Mesenchymal stem cell (in vitro differentiated cells and primary cell): ENCODE measurements around the gene CEP112.
"Not testable (repeated sequence)": the region's sequence is repeated elsewhere in the genome, so short reads cannot be mapped to it uniquely, and the experiment has no call there.

Experiments
- DNase-seq: peaks from one replicate; pipeline ENCODE4 v3.0.0-alpha.2; 2013
- H2AFZ ChIP-seq: one replicate; pipeline ENCODE4 v1.6.1; 2013; ENCODE audit warnings: low read depth, mild to moderate bottlenecking, control low read depth, inconsistent platforms, low read length, moderate library complexity
- H2AK5ac ChIP-seq: 2 replicates; pipeline ENCODE4 v1.6.1; 2013; ENCODE audit warnings: low read length, moderate library complexity, mild to moderate bottlenecking, inconsistent platforms; ENCODE audit not compliant: severe bottlenecking
- H2BK120ac ChIP-seq: one replicate; pipeline ENCODE4 v1.6.1; 2013; ENCODE audit warnings: low read depth, mild to moderate bottlenecking, inconsistent platforms, low read length, moderate library complexity
- H2BK12ac ChIP-seq, 2 experiments: one replicate each; pipeline ENCODE4 v1.6.1; 2013; ENCODE audit warnings: inconsistent platforms in 2 of 2, low read length in 2 of 2, mild to moderate bottlenecking in 2 of 2, moderate library complexity in 2 of 2, control low read depth in 1 of 2
- H2BK15ac ChIP-seq: one replicate; pipeline ENCODE4 v1.6.1; 2013; ENCODE audit warnings: mild to moderate bottlenecking, low read depth, inconsistent platforms; ENCODE audit not compliant: poor library complexity, severe bottlenecking
- H2BK5ac ChIP-seq: 2 replicates; pipeline ENCODE4 v1.6.1; 2013; ENCODE audit warnings: low read depth, mild to moderate bottlenecking, low read length, control low read depth, inconsistent platforms; ENCODE audit not compliant: poor library complexity, severe bottlenecking
- H3K14ac ChIP-seq, 2 experiments: one replicate each; pipeline ENCODE4 v1.6.1; 2013; ENCODE audit warnings: inconsistent platforms in 2 of 2, low read length in 2 of 2, control low read depth in 1 of 2, mild to moderate bottlenecking in 1 of 2, moderate library complexity in 1 of 2
- H3K18ac ChIP-seq, 2 experiments: one replicate each; pipeline ENCODE4 v1.6.1; 2013; ENCODE audit warnings: inconsistent platforms in 2 of 2, low read length in 2 of 2, control low read depth in 1 of 2, low read depth in 1 of 2, mild to moderate bottlenecking in 1 of 2
- H3K23ac ChIP-seq, 2 experiments: one replicate each; pipeline ENCODE4 v1.6.1; 2013; ENCODE audit warnings: inconsistent platforms in 2 of 2, low read length in 2 of 2, mild to moderate bottlenecking in 2 of 2, moderate library complexity in 2 of 2, control low read depth in 1 of 2
- H3K27ac ChIP-seq: 2 replicates; pipeline ENCODE4 v1.5.1; 2013; ENCODE audit warnings: mild to moderate bottlenecking, moderate library complexity, low read length, control low read depth, inconsistent platforms; ENCODE audit not compliant: poor library complexity, severe bottlenecking
- H3K27me3 ChIP-seq, 2 experiments: 2 replicates each; pipeline versions ENCODE4 v1.6.1 to v1.7.0; 2013; ENCODE audit warnings: low read length in 2 of 2, mild to moderate bottlenecking in 2 of 2, moderate library complexity in 2 of 2, control low read depth in 1 of 2, inconsistent platforms in 1 of 2; ENCODE audit not compliant: control insufficient read depth in 1 of 2, insufficient read depth in 1 of 2
- H3K36me3 ChIP-seq, 2 experiments: 2 replicates each; pipeline versions ENCODE4 v1.6.1 to v1.7.0; 2013; ENCODE audit warnings: low read length in 2 of 2, control low read depth in 1 of 2, inconsistent platforms in 1 of 2, low read depth in 1 of 2, mild to moderate bottlenecking in 1 of 2; ENCODE audit not compliant: insufficient read depth in 2 of 2, control insufficient read depth in 1 of 2
- H3K4ac ChIP-seq, 2 experiments: one replicate each; pipeline ENCODE4 v1.6.1; 2013; ENCODE audit warnings: inconsistent platforms in 2 of 2, low read length in 2 of 2, mild to moderate bottlenecking in 2 of 2, moderate library complexity in 2 of 2, control low read depth in 1 of 2, low read depth in 1 of 2
- H3K4me1 ChIP-seq: 2 replicates; pipeline ENCODE4 v1.6.1; 2013; ENCODE audit warnings: low read depth, low read length, control low read depth; ENCODE audit not compliant: control insufficient read depth, insufficient read depth
- H3K4me2 ChIP-seq: 2 replicates; pipeline ENCODE4 v1.6.1; 2013; ENCODE audit warnings: low read length, mild to moderate bottlenecking, inconsistent platforms; ENCODE audit not compliant: poor library complexity, severe bottlenecking
- H3K4me3 ChIP-seq, 2 experiments: 2 replicates each; pipeline versions ENCODE4 v1.5.1 to v1.7.0; 2013; ENCODE audit warnings: low read length in 2 of 2, mild to moderate bottlenecking in 2 of 2, control low read depth in 1 of 2, low read depth in 1 of 2; ENCODE audit not compliant: insufficient read depth in 1 of 2
- H3K79me1 ChIP-seq: replicated peaks from 2 replicates; pipeline ENCODE4 v1.6.1; 2013; ENCODE audit warnings: mild to moderate bottlenecking, control low read depth, low read length, inconsistent platforms; ENCODE audit not compliant: poor library complexity, severe bottlenecking
- H3K9ac ChIP-seq: 2 replicates; pipeline ENCODE4 v1.7.0; 2013; ENCODE audit warnings: mild to moderate bottlenecking, low read length, moderate library complexity
- H3K9me3 ChIP-seq: 2 replicates; pipeline ENCODE4 v1.7.0; 2013; ENCODE audit warnings: mild to moderate bottlenecking, low read length; ENCODE audit not compliant: control insufficient read depth
- H4K8ac ChIP-seq: one replicate; pipeline ENCODE4 v1.6.1; 2013; ENCODE audit warnings: inconsistent platforms, mild to moderate bottlenecking, low read length, moderate library complexity
- H4K91ac ChIP-seq: one replicate; pipeline ENCODE4 v1.6.1; 2013; ENCODE audit warnings: mild to moderate bottlenecking, low read length, inconsistent platforms
- WGBS: methylation state at CpG from one replicate; pipeline ENCODE4 v1.1.7; 2013; ENCODE audit warnings: mixed read lengths; 5-methylcytosine and 5-hydroxymethylcytosine counted together

CEP112 gene

GRCh38 chr17:66087073-66087472, 104.9 kb downstream of the CEP112 start:
- peaks cover 14% of the 10 kb centered on the region for H3K79me1 ChIP-seq
- no peak overlapping the region for H3K23ac ChIP-seq
- no peak overlapping the region for H2BK12ac ChIP-seq
- no peaks in the 10 kb centered on the region for H3K27me3 ChIP-seq
- no peak overlapping the region for H3K14ac ChIP-seq
- H3K4me1 ChIP-seq = no peaks in the 10 kb centered on the region
- H2BK5ac ChIP-seq = no peak overlapping the region
- H3K9ac ChIP-seq = peak overlapping the region; percentile 66
- no peak overlapping the region for H3K27ac ChIP-seq
- H3K4me2 ChIP-seq = no peak overlapping the region
- DNase-seq = no peak
- H3K9me3 ChIP-seq = peaks cover 26% of the 10 kb centered on the region
- H2BK120ac ChIP-seq = no peak overlapping the region
- H3K18ac ChIP-seq = no peak overlapping the region
- peaks cover 0 to 11% of the 10 kb centered on the region in 2 experiments for H3K36me3 ChIP-seq
- no peak overlapping the region for H2AK5ac ChIP-seq
- no peak overlapping the region for H2BK15ac ChIP-seq
- no peak overlapping the region for H3K4ac ChIP-seq
- no peak overlapping the region for H4K91ac ChIP-seq
- no peak overlapping the region for H2AFZ ChIP-seq
- H4K8ac ChIP-seq = no peak overlapping the region
- no peak overlapping the region for H3K4me3 ChIP-seq

GRCh38 chr17:66085221-66085620, 106.7 kb downstream of the CEP112 start:
- H4K91ac ChIP-seq = no peak overlapping the region
- H3K23ac ChIP-seq = no peak overlapping the region
- no peaks in the 10 kb centered on the region for H3K4me1 ChIP-seq
- peaks cover 14% of the 10 kb centered on the region for H3K79me1 ChIP-seq
- H4K8ac ChIP-seq = no peak overlapping the region
- no peak overlapping the region for H3K4me3 ChIP-seq
- no peak overlapping the region for H3K9ac ChIP-seq
- H2AK5ac ChIP-seq = no peak overlapping the region
- no peak overlapping the region for H2BK15ac ChIP-seq
- no peak overlapping the region for H3K4ac ChIP-seq
- H3K4me2 ChIP-seq = no peak overlapping the region
- peaks cover 0 to 13% of the 10 kb centered on the region in 2 experiments for H3K36me3 ChIP-seq
- H3K14ac ChIP-seq = no peak overlapping the region
- 94% methylated on average over 2 of the region's 2 CpGs for WGBS
- H2BK12ac ChIP-seq = no peak overlapping the region
- no peak overlapping the region for H2BK5ac ChIP-seq
- H3K27ac ChIP-seq = no peak overlapping the region
- no peak overlapping the region for H2BK120ac ChIP-seq
- H2AFZ ChIP-seq = no peak overlapping the region
- H3K27me3 ChIP-seq = no peaks in the 10 kb centered on the region
- no peak overlapping the region for H3K18ac ChIP-seq
- peaks cover 15% of the 10 kb centered on the region for H3K9me3 ChIP-seq
- no peak for DNase-seq

DNA sequence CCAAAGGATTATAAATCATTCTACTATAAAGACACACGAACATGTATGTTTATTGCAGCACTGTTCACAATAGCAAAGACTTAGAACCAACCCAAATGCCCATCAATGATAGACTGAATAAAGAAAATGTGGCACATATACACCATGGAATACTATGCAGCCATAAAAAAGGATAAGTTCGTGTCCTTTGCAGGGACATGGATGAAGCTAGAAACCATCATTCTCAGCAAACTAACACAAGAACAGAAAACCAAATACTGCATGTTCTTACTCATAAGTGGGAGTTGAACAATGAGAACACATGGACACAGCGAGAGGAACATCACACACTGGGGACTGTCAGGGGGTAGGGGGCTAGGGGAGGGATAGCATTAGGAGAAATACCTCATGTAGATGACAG, 111.3 kb downstream of the CEP112 start:
- H4K91ac ChIP-seq, H3K9me3 ChIP-seq, H2BK5ac ChIP-seq, H3K4me1 ChIP-seq, H3K79me1 ChIP-seq, H3K23ac ChIP-seq, H2AK5ac ChIP-seq, H3K4me2 ChIP-seq, H2BK15ac ChIP-seq, H3K27me3 ChIP-seq, DNase-seq, H2BK12ac ChIP-seq, H3K14ac ChIP-seq, H2AFZ ChIP-seq, H3K4me3 ChIP-seq, H3K18ac ChIP-seq, H3K4ac ChIP-seq, H3K9ac ChIP-seq, H2BK120ac ChIP-seq, H3K27ac ChIP-seq, H4K8ac ChIP-seq: not testable (repeated sequence)
- peaks cover 0 to 12% of the 10 kb centered on the region in 2 experiments for H3K36me3 ChIP-seq
- 85% methylated on average over 2 of the region's 3 CpGs for WGBS

- H4K8ac ChIP-seq = no peak overlapping the region
- no peaks in the 10 kb centered on the region for H3K9me3 ChIP-seq
- H3K27me3 ChIP-seq = no peaks in the 10 kb centered on the region
These were observed 115.3 kb downstream of the CEP112 start for GRCh38 chr17:66076546-66077190.

More at GRCh38 chr17:66076546-66077190, 115.3 kb downstream of the CEP112 start:
- Histone ChIP-seq H2BK5ac (no peak overlapping the region), H3K36me3 (peaks cover 0 to 14% of the 10 kb centered on the region in 2 experiments), H2AFZ (no peak overlapping the region), H3K4ac (no peak overlapping the region), H4K91ac (no peak overlapping the region), H2AK5ac (no peak overlapping the region), H2BK15ac (no peak overlapping the region), H3K18ac (no peak overlapping the region), H3K4me1 (no peaks in the 10 kb centered on the region), H3K4me2 (no peak overlapping the region), H3K27ac (no peak overlapping the region), H3K23ac (no peak overlapping the region), H3K79me1 (peaks cover 6% of the 10 kb centered on the region), H3K14ac (no peak overlapping the region), H2BK120ac (no peak overlapping the region), H3K4me3 (no peak overlapping the region), H2BK12ac (no peak overlapping the region), H3K9ac (no peak overlapping the region)
- WGBS = 85% methylated on average over 5 of the region's 5 CpGs
- DNase-seq = peak; percentile 9
